ENCODE data around the gene CA10.

Gene CA10

GRCh38 chr17:51682115-51682514 is 476.4 kb downstream of the CA10 start:
- no peak for DNase-seq (ENCODE audit: low read depth in 2 of 2)

- no peak for DNase-seq (ENCODE audit: low read depth in 2 of 2)
These were observed 480.6 kb downstream of the CA10 start for GRCh38 chr17:51677875-51678274.

GRCh38 chr17:51676691-51677487 is 481.6 kb downstream of the CA10 start:
- DNase-seq (ENCODE audit: low read depth in 2 of 2): no peak

DNA sequence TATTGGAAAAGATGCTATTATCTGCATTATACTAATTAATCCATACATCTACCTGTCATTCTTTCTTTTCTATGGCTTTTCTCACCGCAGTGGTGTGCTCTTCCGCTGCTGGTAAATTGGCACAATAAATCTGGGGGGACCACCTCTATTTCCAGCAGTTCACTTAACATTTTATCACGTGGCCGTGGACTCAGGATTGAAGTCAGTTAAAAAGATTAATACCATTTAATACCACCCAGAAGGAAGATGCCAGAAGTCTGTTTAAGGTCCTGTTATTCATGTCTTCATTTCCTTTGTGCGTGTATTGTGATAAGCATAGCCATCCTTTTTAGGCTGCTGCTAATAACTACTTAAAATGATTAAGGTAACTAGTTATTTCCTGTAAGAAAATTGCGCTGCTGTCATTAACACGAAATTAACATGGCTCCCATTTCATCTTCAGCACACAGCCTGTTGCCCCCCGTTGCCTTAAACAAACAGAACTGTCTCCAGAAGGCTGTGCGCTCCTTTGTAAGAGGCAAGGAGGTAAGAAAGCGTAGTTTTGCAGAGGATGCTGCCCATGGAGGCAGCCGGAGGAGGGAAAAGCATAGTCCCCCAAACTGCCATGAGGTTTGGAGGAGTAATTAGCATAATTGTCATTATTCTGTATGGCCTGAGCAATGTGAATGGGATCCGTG is 483.8 kb downstream of the CA10 start:
- no peak for DNase-seq (ENCODE audit: low read depth in 2 of 2)

GRCh38 chr17:51673070-51673469 is 485.4 kb downstream of the CA10 start:
- DNase-seq (ENCODE audit: low read depth in 2 of 2): no peak

DNA sequence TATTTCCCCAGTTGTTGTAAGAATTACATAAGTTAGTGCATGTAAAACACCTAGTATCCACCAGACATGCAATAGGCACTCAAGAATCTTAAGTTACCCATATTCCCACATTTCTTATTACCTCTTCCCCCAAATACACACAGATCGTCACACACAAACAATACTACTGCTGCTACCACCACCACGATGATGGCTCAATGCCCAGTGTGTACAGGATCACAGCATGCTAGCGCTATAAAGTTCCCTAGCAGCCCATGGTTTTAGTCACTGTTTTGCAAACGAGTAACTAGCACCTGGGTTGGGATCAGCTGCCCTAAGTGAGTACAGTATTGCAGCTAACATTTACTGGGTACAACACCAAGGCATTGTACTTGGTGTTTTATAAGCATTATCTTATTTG is 486.4 kb downstream of the CA10 start:
- no peak for DNase-seq (ENCODE audit: low read depth in 2 of 2)

- DNase-seq (ENCODE audit: low read depth in 2 of 2): no peak
These were observed 487.6 kb downstream of the CA10 start for GRCh38 chr17:51670899-51671298.

- DNase-seq (ENCODE audit: low read depth in 2 of 2): no peak
These were observed 489.6 kb downstream of the CA10 start for GRCh38 chr17:51668963-51669246.

DNA sequence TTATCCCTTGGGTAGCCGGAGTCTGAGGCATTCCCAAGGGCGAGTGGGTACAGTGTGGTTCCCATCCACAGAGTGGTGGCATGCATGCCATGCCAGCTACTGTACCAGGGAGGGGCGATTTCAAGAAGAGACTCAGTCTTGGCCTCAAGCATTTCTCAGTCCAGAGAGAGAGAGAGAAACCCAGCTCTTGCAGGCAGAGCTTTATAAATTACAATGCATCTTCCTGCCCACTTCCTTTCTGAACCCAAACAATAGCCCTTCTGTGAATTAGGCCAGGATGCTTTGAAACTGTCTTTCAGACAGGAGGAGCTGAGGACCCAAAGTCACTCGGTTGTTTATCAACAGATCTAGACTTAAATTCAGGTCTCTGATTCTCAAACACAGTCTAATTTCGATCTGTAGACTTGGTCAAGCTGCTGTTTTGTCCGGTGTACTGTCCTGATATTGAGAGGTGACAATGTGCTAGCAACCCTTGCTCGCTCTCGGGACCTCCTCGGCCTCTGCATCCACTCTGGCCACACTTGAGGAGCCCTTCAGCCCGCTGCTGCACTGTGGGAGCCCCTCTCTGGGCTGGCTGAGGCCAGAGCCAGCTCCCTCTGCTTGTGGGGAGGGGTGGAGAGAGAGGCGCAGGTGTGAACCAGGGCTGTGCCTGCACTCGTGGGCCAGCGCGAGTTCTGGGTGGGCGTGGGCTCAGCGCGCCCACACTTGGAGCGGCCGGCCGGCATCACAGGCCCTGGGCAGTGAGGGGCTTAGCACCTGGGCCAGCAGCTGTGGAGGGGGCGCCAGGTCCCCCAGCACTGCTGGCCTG is 490.2 kb downstream of the CA10 start:
- no peak for DNase-seq (ENCODE audit: low read depth in 2 of 2)

GRCh38 chr17:51667706-51668083 is 490.8 kb downstream of the CA10 start:
- no peak for DNase-seq (ENCODE audit: low read depth in 2 of 2)

GRCh38 chr17:51666971-51667705 is 491.4 kb downstream of the CA10 start:
- no peak for DNase-seq (ENCODE audit: low read depth in 2 of 2)

- DNase-seq (ENCODE audit: low read depth in 2 of 2): no peak
These were observed 496.1 kb downstream of the CA10 start for GRCh38 chr17:51662204-51663056.

DNA sequence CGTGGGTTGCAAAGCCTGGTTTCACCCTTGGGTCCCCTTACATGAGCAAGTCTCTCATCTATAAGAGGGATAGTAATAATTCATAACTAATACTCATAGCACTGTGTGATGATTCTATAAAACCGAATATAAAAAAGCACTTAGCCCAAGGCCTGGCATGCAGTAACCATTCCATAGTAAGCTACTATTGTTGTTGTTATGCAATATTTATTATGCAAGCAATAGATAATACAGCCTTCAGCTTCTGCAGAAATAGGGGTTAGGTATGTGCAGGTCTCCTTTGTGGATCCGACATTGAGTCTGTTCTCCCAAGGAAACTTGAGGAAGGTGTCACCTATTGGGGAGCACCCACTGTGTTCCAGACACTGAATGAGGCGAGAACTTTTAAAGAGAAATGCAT is 497.1 kb downstream of the CA10 start:
- DNase-seq (ENCODE audit: low read depth in 2 of 2): no peak

DNA sequence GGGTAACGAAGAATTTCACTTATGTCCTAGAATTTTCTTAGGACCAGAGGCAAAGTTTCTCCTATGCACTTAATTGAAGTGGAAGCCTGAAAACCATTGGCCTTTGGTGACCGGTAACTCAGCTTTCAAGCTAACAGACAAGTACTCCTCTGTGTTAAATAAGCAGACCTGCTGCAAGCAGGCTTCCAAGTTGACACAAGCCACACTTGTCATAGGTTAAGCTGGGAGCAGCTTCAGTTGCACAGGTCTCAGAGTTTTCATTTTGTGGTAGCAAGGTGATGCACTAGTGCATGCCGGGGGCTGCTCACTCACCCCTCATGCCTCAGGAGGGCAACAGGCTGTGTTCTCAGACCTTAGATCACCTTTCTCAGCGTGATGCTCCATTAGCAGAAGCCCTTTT is 498.2 kb downstream of the CA10 start:
- DNase-seq (ENCODE audit: low read depth in 2 of 2): no peak

DNA sequence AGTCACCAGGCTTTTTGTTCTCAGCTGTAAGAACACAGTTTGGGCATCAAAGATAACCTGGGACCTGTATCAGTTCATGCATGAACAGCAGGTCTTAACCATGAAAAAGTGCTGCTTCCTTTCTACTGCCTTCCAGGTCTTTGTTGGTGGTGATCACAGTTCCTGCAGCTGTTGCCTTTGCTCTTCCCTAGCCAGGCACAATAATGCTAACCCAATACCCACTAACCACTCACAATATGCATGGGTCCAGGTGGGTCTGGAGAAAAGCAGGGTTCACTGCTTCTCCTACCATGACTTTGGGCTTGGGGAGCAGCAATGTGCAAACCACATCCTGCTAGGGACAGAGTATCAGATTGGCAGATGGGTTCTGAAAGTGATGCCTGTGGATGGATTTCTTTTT is 501.3 kb downstream of the CA10 start:
- no peak for DNase-seq (ENCODE audit: low read depth in 2 of 2)

- no peak for DNase-seq (ENCODE audit: low read depth in 2 of 2)
These were observed 504.6 kb downstream of the CA10 start for GRCh38 chr17:51653878-51654277.

DNA sequence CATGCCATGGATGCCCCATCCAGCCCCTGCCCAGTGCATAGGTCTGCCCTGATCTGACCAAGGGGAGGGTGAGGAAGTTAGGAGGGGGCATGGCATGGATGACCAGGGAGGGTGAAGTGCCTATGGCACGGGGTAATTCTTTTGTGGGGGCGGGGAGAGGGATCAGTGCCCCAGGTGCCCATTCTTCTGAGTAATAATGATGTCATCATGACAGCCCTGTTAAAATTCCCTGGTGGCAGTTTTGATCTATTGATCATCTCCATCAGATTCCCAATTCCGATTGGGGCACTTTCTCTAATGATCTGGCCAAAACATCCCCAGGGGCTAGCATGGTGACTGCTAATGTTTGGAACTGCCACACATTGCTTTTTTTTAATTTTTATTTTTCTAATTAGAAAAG is 506.0 kb downstream of the CA10 start:
- no peak for DNase-seq (ENCODE audit: low read depth in 2 of 2)

DNA sequence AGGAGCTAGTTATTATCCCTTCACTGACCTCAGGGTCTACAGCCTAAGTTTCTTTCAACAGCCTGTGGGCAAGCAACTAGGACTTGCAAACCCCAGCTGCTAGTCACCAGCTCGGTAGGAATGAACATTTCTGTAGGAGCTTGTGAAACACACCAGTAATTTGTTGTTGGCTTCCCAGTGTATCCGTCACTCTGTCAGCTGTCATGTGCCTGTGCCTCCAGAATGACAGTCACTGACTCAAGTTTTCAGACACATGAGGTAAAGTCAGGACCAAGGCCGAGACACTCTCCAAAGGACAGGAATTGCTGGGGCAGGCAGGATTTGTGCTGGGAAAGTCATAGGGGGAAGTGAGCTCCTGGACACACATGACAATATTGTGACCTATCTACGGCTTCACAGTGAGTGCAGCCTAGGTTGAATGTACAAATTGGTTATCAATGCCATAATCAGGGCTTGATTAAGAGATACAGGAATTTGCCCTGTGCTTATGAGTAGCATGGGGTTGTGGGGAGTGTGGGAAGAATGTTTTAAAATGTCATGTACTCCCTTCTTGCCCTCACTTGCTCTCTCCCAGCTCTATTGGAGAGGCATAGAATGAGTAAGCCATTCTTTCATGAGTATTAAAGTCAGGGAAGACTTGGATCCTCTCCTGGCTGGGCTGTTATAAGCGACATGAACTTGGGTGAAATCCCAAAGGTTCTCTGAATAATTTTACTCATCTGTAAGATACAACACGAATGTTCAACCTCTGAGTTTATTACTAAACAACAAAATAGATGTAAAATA is 506.8 kb downstream of the CA10 start:
- DNase-seq (ENCODE audit: low read depth in 2 of 2): no peak

- DNase-seq (ENCODE audit: low read depth in 2 of 2): no peak
These were observed 507.7 kb downstream of the CA10 start for GRCh38 chr17:51650772-51651171.

DNA sequence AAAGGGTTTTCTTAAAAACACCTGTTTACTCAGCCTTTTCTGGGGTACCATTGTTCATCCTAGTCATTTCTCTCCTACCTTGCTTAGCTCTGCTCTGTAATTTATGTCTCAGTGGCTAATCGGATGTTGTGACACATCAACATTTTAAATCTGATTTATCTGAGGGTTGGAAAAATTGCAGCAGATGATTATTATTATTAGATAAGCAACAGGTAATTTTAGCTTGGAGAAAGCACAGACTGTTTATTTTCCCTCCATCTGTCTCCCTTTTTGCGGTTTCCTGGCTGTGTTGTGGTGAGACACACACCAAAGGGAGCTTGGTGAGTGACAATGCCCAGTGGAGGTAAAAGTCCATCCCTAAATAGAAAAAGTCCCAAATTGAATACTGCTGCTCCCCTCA is 508.3 kb downstream of the CA10 start:
- no peak for DNase-seq (ENCODE audit: low read depth in 2 of 2)
